Measurements from ENCODE around the gene HADHA. TPM values are rescaled to one million over a fixed set of nuclear protein-coding genes. Genes with fewer than 3 reads are reported as not detected.
A peak's percentile ranks its signal among the peaks of the same experiment; 100 is the strongest.

HADHA gene
- total RNA-seq, 1 experiment from 2014 or later, result 118 TPM

GRCh38 chr2:26150243-26150642 is 94.2 kb downstream of the HADHA start (continued):
- TF ChIP-seq ZNF532 (CRISPR knock-in tag; IDR thresholded peaks at IDR 0.05; ENCODE audit: borderline replicate concordance) (no peak), ZNF512 (CRISPR knock-in tag; IDR thresholded peaks at IDR 0.05; ENCODE audit: borderline replicate concordance) (no peak), NFATC4 (CRISPR knock-in tag; IDR thresholded peaks at IDR 0.05) (no peak), IRF2 (CRISPR knock-in tag; IDR thresholded peaks at IDR 0.05; ENCODE audit: borderline replicate concordance, low read depth) (no peak), GTF2I (CRISPR knock-in tag; conservative IDR thresholded peaks at IDR 0.05) (no peak), MYBL2 (CRISPR knock-in tag; IDR thresholded peaks at IDR 0.05) (no peak), SMAD3 (CRISPR knock-in tag; IDR thresholded peaks at IDR 0.05; ENCODE audit: borderline replicate concordance) (no peak), NR3C1 (CRISPR knock-in tag; conservative IDR thresholded peaks at IDR 0.05; ENCODE audit: low read depth) (no peak)
- TF ChIP-seq, protein P1, sequence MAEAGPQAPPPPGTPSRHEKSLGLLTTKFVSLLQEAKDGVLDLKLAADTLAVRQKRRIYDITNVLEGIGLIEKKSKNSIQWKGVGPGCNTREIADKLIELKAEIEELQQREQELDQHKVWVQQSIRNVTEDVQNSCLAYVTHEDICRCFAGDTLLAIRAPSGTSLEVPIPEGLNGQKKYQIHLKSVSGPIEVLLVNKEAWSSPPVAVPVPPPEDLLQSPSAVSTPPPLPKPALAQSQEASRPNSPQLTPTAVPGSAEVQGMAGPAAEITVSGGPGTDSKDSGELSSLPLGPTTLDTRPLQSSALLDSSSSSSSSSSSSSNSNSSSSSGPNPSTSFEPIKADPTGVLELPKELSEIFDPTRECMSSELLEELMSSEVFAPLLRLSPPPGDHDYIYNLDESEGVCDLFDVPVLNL (CRISPR knock-in tag; IDR thresholded peaks at IDR 0.05; ENCODE audit: borderline replicate concordance, low read depth), result no peak

GRCh38 chr2:26148501-26148900 is 95.9 kb downstream of the HADHA start:
- DNase-seq (ENCODE audit: low spot score) (no peak), ATAC-seq (peak; percentile 42)
- Mint-ChIP-seq H3K9me3 (peaks cover 2% of the 10 kb centered on the region), H3K4me1 (no peaks in the 10 kb centered on the region; the same call in 1 of the 2 replicates), H3K36me3 (no peaks in the 10 kb centered on the region), H3K27ac (no peak overlapping the region), H3K27me3 (ENCODE audit: low read depth) (no peaks in the 10 kb centered on the region; the same call in 1 of the 2 replicates), H3K4me3 (no peak overlapping the region)
- ChIA-PET POLR2A (no interaction called here), CTCF (interaction anchor here (0.9 to 1.6 kb wide), 3 partner anchors 61 to 197 kb away, joined by 4 to 6 read pairs (median 4); no protein-coding TSS in a partner anchor)
- TF ChIP-seq CREM (CRISPR knock-in tag; IDR thresholded peaks at IDR 0.05) (no peak), USF2 (CRISPR knock-in tag; IDR thresholded peaks at IDR 0.05) (no peak)

DNA sequence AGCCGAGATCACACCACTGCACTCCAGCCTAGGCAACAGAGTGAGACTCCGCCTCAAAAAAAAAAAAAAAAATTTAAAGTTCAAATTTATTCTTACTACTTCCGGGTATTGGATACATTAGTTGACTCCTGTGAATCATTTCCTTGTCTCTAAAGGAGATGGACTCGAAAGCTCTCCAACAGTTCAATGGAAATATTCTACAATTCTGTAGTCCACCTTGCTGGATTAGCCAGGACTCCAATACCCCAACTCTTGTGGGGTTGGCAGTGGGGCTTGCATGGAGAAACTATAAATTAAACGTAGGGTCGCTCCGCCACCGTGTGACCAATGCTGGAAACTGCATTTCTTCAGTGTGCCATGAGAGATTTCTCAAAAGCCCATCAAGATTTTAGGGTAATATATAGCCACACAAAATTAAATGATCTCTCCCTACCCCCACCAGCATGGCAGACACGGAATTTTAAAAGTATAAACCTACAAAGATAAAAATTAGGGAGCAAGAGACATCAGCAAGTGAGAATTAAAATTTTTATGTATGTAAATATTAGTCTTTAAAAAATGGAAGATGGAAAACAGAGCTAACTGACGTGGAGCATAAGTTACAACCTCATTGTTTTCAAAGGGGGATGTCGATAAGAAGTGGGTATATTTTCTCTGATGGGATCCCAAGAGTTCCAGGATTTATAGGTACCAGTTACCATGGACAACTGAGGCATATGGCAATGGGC is 99.3 kb downstream of the HADHA start:
- ChIA-PET POLR2A (interaction anchor here (0.7 to 1.0 kb wide), 2 partner anchors 57 to 119 kb away, joined by 3 to 4 read pairs; no protein-coding TSS in a partner anchor), CTCF (interaction anchor here (0.7 to 3.0 kb wide), 15 partner anchors 27 to 194 kb away, joined by 3 to 19 read pairs (median 4); partner anchors contain the start of gene RAB10)
- H3K4me1 Mint-ChIP-seq, result peaks cover 4% of the 10 kb centered on the region
- no peaks in the 10 kb centered on the region for H3K27me3 Mint-ChIP-seq (ENCODE audit: low read depth)
- no peaks in the 10 kb centered on the region for H3K36me3 Mint-ChIP-seq
- H3K4me3 Mint-ChIP-seq, result no peak overlapping the region
- TF ChIP-seq, protein P2, sequence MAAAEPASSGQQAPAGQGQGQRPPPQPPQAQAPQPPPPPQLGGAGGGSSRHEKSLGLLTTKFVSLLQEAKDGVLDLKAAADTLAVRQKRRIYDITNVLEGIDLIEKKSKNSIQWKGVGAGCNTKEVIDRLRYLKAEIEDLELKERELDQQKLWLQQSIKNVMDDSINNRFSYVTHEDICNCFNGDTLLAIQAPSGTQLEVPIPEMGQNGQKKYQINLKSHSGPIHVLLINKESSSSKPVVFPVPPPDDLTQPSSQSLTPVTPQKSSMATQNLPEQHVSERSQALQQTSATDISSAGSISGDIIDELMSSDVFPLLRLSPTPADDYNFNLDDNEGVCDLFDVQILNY (CRISPR knock-in tag; IDR thresholded peaks at IDR 0.05), result no peak
- TF ChIP-seq, protein P3, sequence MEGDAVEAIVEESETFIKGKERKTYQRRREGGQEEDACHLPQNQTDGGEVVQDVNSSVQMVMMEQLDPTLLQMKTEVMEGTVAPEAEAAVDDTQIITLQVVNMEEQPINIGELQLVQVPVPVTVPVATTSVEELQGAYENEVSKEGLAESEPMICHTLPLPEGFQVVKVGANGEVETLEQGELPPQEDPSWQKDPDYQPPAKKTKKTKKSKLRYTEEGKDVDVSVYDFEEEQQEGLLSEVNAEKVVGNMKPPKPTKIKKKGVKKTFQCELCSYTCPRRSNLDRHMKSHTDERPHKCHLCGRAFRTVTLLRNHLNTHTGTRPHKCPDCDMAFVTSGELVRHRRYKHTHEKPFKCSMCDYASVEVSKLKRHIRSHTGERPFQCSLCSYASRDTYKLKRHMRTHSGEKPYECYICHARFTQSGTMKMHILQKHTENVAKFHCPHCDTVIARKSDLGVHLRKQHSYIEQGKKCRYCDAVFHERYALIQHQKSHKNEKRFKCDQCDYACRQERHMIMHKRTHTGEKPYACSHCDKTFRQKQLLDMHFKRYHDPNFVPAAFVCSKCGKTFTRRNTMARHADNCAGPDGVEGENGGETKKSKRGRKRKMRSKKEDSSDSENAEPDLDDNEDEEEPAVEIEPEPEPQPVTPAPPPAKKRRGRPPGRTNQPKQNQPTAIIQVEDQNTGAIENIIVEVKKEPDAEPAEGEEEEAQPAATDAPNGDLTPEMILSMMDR (IDR thresholded peaks at IDR 0.05), result peak; percentile 65
- ATAC-seq (peak; percentile 76), DNase-seq (ENCODE audit: low spot score) (peak; percentile 74)
- no peaks in the 10 kb centered on the region for H3K9me3 Mint-ChIP-seq
- H3K27ac Mint-ChIP-seq, result no peak overlapping the region
